GM21526 (cell line): ENCODE data around the gene ELOVL5.
"Not testable (repeated sequence)": the region's sequence is repeated elsewhere in the genome, so short reads cannot be mapped to it uniquely, and the experiment has no call there.

Source experiments
- ATAC-seq: cut with Tn5 transposase; IDR thresholded peaks from one replicate; pipeline ENCODE4 v1.9.1; 2021; ENCODE audit warnings: moderate library complexity; ENCODE audit not compliant: unreplicated experiment, low FRiP score

ELOVL5 gene

DNA sequence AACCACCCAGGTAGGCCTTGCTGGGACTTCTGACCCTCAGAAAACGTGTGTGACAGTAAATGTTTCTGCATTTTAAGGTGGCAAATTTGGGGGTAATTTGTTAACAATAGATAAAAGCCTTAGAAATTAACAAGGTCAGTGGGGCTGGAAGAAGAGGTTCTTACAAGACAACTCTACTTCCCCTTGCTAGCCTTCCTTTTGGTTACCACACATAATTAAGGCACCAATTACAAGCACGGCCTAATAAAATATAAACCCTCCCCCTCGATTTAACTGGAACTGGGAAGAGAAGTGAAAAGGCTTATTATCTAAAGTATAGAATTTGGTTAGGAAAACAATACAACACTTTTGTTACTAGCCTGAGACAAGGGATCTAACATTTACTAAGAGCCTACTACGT, 38.8 kb downstream of the ELOVL5 start:
- ATAC-seq = peak; percentile 10

DNA sequence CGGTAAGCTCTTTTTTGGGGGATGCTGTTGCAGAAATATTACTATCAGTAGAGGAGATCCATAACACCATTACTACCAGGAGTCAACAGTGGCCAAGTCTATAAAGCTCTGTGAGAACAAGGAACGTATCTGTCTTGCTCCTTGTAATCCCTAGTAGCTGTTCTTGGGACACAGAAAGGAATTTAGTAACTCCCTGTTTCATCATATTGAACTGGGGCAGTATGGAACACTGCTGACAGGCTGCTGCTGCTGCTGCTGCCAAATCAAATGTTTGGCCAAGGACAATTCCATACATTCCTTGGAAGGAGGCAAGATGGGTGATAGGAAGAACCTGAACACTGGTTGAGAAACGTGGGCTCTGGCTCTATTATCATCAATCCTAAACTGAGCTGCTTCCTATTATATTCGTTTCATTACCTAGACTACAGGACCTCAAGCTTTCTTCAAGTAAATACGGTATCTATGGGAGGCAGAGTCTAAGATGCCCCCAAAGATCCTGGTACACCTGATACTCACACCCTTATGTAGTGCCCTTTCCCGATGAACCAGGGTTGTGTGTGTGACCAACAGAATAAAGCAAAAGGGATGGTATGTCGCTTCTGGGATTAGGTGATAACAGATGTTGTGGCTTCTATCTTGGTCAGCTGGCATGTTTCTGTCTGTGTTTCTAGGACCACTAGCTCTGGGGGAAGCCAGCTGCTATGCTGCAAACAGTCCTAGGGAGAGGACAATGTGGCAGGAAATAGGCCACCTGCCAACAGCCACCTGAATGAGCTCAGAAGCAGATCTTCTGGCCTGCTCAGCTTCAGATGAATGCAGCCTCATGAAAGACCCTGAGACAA, 39.5 kb downstream of the ELOVL5 start:
- ATAC-seq = peak; percentile 70

- ATAC-seq = peak; percentile 51
Observed at GRCh38 chr6:53306819-53307347, 41.9 kb downstream of the ELOVL5 start.

DNA sequence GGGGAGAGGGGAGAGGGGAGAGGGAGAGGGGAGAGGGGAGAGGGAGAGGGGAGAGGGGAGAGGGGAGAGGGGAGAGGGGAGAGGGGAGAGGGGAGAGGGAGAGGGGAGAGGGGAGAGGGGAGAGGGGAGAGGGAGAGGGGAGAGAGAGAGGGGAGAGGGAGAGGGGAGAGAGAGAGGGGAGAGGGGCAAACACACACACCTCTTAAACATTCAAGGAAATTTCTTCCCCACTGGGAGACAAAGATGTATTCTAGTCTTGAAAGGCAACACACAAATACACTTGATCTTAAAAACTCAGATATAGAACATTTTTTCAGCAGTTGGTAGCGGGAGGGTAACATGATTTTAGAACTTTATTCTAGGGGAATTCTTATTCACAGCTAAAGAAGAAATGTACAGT, 42.5 kb downstream of the ELOVL5 start:
- not testable (repeated sequence) for ATAC-seq

GRCh38 chr6:53305506-53306005, 43.2 kb downstream of the ELOVL5 start:
- ATAC-seq = not testable (repeated sequence)

DNA sequence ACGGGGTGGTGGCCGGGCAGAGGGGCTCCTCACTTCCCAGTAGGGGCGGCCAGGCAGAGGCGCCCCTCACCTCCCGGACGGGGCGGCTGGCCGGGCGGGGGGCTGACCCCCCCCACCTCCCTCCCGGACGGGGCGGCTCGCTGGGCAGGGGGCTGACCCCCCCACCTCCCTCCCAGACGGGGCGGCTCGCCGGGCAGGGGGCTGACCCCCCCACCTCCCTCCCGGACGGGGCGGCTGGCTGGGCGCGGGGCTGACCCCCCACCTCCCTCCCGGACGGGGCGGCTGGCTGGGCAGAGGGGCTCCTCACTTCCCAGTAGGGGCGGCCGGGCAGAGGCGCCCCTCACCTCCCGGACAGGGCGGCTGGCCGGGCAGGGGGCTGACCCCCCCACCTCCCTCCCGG, 43.8 kb downstream of the ELOVL5 start:
- ATAC-seq = not testable (repeated sequence)

- ATAC-seq = no peak
Observed at GRCh38 chr6:53302678-53303360, 45.9 kb downstream of the ELOVL5 start.

GRCh38 chr6:53301801-53302537, 46.8 kb downstream of the ELOVL5 start:
- no peak for ATAC-seq

DNA sequence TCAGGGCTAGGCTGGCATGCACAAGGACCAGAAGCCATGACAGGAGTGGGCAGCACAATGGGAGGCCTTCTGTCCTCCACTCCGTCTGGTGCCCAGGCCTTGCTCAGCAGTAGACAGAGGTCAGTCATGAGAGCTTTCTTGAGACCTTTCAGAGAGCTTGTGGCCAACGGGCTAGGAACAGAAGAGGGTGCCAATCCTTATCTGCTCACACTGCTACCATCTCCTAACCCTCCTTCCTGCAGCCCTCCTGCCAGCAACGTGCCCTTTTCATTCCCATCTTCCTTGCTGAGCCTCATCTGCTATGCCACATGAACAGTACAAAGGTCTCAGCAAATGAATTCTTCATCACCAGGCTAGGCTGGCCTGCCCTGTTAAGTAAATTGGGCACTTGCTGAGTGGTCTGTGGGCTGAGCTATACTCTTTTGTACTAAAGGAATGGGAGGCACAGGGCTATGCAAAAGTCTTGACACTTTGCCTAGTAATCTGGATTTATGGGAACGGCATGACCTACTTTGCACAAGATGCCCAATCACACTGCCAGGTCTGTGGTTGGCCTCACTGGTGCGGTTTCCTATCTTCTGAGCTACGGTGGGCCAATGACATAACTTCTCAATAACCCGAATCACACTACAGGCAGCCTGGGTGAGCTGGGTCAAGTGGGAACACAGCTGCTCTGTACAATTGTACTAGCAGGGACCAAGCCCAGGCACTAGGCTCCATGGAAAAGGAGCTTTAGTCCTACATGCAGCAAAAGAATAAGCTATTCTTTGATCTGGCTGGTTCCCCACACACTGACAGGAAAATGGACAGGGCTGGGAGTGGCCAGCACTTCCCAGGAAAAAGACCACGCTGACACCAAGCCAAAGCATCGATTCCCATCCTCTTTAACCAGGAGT, 47.8 kb downstream of the ELOVL5 start:
- ATAC-seq = no peak

GRCh38 chr6:53299331-53300005, 49.3 kb downstream of the ELOVL5 start:
- no peak for ATAC-seq

DNA sequence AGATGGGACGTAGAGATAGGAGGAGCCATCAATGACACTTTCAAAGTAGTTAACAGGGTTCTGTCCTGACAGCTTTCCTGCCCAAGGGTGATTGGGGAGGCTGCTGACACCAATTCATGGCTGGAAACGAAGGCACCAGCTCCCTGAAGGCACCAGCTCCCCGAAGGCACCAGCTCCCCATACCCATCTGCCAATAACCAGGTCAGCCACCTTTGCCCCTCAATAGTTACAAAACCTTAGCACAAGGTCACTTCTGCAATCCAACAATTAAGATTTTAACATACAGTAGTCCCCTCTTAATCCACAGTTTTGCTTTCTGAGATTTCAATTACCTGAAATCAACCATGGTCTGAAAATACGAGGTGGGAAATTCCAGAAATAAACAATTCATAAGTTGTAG, 51.7 kb downstream of the ELOVL5 start:
- no peak for ATAC-seq

GRCh38 chr6:53295176-53295575, 53.6 kb downstream of the ELOVL5 start:
- no peak for ATAC-seq

DNA sequence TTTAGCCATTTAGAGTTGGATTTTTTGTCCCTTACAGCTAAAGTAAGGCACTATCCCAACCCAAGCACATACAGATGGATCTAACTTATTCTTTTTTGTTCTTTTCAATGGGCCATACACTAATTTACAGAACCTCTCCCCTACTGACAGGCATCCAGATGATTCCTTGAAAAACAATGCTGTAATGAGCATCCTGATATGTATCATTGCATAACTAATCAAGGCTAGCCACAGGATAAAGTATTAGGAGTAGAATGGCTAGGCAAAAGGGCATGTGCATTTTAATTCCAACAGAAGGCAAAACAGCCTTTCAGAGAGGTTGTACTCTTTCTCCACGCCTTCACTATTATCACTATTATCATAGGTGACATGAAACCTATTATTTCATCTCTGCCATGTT, 54.1 kb downstream of the ELOVL5 start:
- no peak for ATAC-seq

- ATAC-seq = no peak
Observed at GRCh38 chr6:53294095-53294494, 54.7 kb downstream of the ELOVL5 start.

DNA sequence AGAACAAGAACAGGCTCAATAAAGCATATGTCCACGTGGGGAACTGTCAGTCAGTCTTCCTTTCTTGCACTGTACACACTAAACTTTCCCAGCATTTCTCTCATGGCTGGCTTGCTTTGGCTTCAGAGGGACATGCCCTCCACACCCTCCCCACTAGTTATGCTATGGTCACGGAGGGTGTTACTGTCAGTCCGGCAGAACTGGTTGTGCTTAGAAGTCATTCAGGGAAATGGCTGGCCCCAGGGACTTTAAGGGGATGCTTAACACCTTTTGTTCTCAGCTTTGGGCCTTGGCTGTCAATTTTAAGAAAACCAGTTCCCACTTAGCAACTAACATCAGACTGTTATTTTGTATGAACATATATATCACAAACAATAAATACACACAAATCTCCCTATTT, 55.1 kb downstream of the ELOVL5 start:
- no peak for ATAC-seq

GRCh38 chr6:53290537-53291510, 57.9 kb downstream of the ELOVL5 start:
- ATAC-seq = no peak

DNA sequence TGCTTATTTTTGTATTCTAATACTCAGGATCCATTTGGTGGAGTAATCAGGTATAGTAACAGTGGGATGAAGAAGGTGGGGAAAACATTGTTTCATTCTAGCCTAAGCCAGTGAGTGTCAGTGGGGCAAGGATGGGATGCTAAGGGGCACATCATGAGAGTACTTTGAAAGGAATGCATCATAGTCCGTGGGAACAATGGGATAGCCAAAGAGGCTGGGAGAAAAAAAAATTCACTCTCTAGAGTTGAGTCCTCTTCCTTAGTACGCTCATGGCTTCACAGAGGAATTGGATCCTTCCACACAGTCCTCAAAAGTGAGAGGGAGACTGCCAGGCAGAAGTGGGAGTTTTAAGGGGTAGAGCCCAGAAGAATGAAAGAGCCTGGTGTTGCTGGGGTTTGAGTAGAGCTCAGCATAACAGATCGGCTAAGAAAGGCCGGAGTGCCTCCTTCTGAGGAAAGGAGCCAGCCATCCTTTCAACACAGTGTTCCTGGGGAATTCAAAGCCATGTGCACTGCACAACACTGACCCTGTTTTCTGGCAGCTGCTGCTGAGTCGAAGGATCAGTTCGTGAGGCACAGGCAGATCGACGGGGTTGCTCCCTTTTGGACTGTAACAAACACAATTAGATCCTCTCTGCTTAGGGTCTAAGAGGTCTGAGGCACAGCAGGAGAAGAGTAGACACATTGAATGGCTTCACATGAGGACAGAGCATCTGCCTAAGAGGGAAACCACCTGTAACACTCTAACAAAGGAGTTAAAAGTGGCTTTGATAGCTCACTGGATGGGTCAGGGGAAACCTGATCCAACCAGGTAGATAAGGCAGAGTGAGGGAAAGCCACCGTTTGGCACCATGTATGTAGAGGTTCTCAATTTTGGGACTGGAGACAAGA, 61.2 kb downstream of the ELOVL5 start:
- no peak for ATAC-seq
